Spleen (tissue), 11 donors: Measurements from ENCODE around the gene MMRN2. TPM values are rescaled to one million over a fixed set of nuclear protein-coding genes. Genes with fewer than 3 reads are reported as not detected.

ENCODE experiments used
- DNase-seq: peaks from one replicate; pipeline ENCODE4 v3.0.0-alpha.2; 2020
- H3K27ac ChIP-seq, 8 donors: fragments of 200-600 bp; sonication (generic) in 7 of 8; 1 replicate in 4 of 8; 2 replicates in 4 of 8; pipeline versions ENCODE4 v1.5.0 to v1.8.0; 2016 to 2021; ENCODE audit warnings: inconsistent platforms in 4 of 8, mild to moderate bottlenecking in 4 of 8, moderate library complexity in 1 of 8
- H3K27me3 ChIP-seq, 7 donors: fragments of 200-600 bp; sonication (generic) in 6 of 7; replicated peaks in 1 of 7; 1 replicate in 4 of 7; 2 replicates in 3 of 7; pipeline versions ENCODE4 v1.5.0 to v1.8.0; 2016 to 2021; ENCODE audit warnings: inconsistent platforms in 3 of 7, mild to moderate bottlenecking in 1 of 7
- H3K36me3 ChIP-seq, 6 donors: fragments of 200-600 bp; sonication (generic) in 5 of 6; 1 replicate in 4 of 6; 2 replicates in 2 of 6; pipeline versions ENCODE4 v1.5.0 to v1.8.0; 2016 to 2021; ENCODE audit warnings: inconsistent platforms in 2 of 6
- H3K4me1 ChIP-seq, 6 donors: fragments of 200-600 bp; sonication (generic) in 5 of 6; 1 replicate in 3 of 6; 2 replicates in 3 of 6; pipeline versions ENCODE4 v1.5.0 to v1.8.0; 2016 to 2021; ENCODE audit warnings: inconsistent platforms in 3 of 6
- H3K4me3 ChIP-seq, 8 donors: fragments of 200-600 bp; sonication (generic) in 7 of 8; 1 replicate in 4 of 8; 2 replicates in 4 of 8; pipeline versions ENCODE4 v1.5.0 to v1.8.0; 2016 to 2021; ENCODE audit warnings: inconsistent platforms in 4 of 8, mild to moderate bottlenecking in 4 of 8, moderate library complexity in 2 of 8
- H3K9me3 ChIP-seq, 8 donors: fragments of 200-600 bp; sonication (generic) in 7 of 8; 1 replicate in 4 of 8; 2 replicates in 4 of 8; pipeline versions ENCODE4 v1.5.0 to v1.8.0; 2016 to 2021; ENCODE audit warnings: inconsistent platforms in 4 of 8
- CTCF ChIP-seq, 11 experiments: fragments of 200-600 bp in 7 of 11; fragments of 450-650 bp in 4 of 11; sonication (generic) in 4 of 11; IDR thresholded peaks in 8 of 11; conservative IDR thresholded peaks in 3 of 11; 1 replicate in 7 of 11; 2 replicates in 4 of 11; pipeline versions ENCODE4 v1.4.0 to v1.8.0; 2016 to 2021; ENCODE audit warnings: antibody characterized with exemption in 11 of 11, inconsistent platforms in 4 of 11, mild to moderate bottlenecking in 1 of 11
- POLR2A ChIP-seq, 3 donors: fragments of 450-650 bp; IDR thresholded peaks; one replicate each; pipeline ENCODE4 v1.5.1; 2017; ENCODE audit warnings: antibody characterized with exemption in 3 of 3, mild to moderate bottlenecking in 1 of 3
- POLR2AphosphoS5 ChIP-seq, 3 donors: sonication (generic); formaldehyde crosslinking; IDR thresholded peaks; one replicate each; pipeline ENCODE4 v1.5.1; 2017; ENCODE audit warnings: antibody characterized with exemption in 3 of 3
- WGBS, 5 donors: extraction: QIAGEN DNeasy Blood & Tissue Kit in 3 of 5; methylation state at CpG; one replicate each; pipeline versions ENCODE4 v1.1.5 to v1.1.7; 2013 to 2018; 5-methylcytosine and 5-hydroxymethylcytosine counted together
- intact Hi-C: fragments of 100-400 bp; cut with DNase I; formaldehyde crosslinking; loops from one replicate; pipeline ENCODE4 v1.15.0; 2023; ENCODE audit warnings: low total_unique reads
- polyA plus RNA-seq, 3 donors: library from polyadenylated mRNA; stranded (reverse); fragments of 200-250 nt; gene quantifications; one replicate each; pipeline ENCODE4 v1.2.1, GENCODE V29; 2013
- total RNA-seq, 7 donors: library from RNA; depleted of rRNA in 3 of 7; stranded (reverse); fragments of >200 nt in 3 of 7; fragmentation: NEBNext Ultra II Directional in 4 of 7; extraction: Animal tissue kit (Norgen Biotek cat#: 25700) in 4 of 7; gene quantifications; one replicate each; pipeline versions ENCODE4 v1.1.0 to v1.2.1, GENCODE V29; 2016 to 2021
- donor health status: healthy with polysubstance abuse.
- donor health status: DM: no; HTN: no; CAD: no; lungs with moderate emphysema.
- donor health status: DM: no; HTN: no; CAD: no.
- donor health status: Bipolar disorder and iron deficiency.
- donor health status: healthy.
- donor health status: DM: no; HTN: no; CAD: no.
- donor health status: DM: yes; HTN: yes; CAD: no.

MMRN2 gene
- total and polyA plus RNA-seq, 10 donors = 4.8 to 120 (median 77.0) TPM

DNA sequence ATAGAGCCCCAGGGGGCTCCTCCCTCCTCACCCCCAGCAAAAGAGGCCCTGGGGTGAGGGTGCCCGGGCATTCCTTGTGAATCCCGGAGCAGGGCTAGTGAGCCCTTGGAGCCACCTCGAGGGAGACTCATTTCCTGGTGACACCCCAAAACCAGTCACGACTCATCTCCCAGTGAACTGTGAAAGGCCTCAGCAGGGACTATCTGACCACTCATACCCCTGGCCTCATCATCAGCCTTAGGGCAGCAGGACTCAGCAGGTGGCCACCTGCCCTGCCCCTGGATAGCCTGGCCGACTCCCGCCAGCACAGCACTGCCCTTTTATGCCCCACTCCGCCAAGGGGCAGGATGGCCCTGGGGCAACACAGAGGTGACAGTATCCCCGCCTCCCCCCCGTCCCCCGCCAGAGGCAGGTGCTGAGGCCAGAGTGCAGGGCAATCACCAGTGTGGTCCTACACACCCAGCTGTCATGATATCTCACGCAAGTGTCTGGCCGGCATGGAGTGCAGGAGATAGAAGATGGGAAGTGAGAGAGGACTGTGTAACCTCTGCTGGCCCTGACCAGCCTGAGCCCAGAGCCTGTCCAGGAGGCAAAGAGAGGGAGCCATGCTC lies 4.2 kb upstream of the MMRN2 start:
- WGBS, 5 donors = 81 to 94% (median 89%) methylated on average over 12 of the region's 12 CpGs
- no peak overlapping the region for H3K4me3 ChIP-seq
- peaks cover 0 to 22% (median 0%) of the 10 kb centered on the region in 7 donors for H3K27me3 ChIP-seq
- H3K36me3 ChIP-seq = peaks cover 0 to 20% (median 0%) of the 10 kb centered on the region in 6 donors
- intact Hi-C loops = no loop called here
- peaks cover 11 to 55% (median 39%) of the 10 kb centered on the region in 6 donors for H3K4me1 ChIP-seq
- peak; percentile 64 for DNase-seq
- H3K9me3 ChIP-seq = no peaks in the 10 kb centered on the region
- no peak for TF ChIP-seq CTCF (IDR thresholded peaks at IDR 0.05 in 8 of 11, conservative IDR thresholded peaks at IDR 0.05 in 3 of 11)
- TF ChIP-seq POLR2A (IDR thresholded peaks at IDR 0.05) = no peak
- TF ChIP-seq POLR2AphosphoS5 (IDR thresholded peaks at IDR 0.05) = peak in 1 of 3 donors; percentile 35
- H3K27ac ChIP-seq = no peak overlapping the region

- WGBS, 5 donors = 68 to 81% (median 70%) methylated on average over 6 to 9 of the region's 9 CpGs
- peak overlapping the region in 1 of 8 donors; percentile 82 for H3K27ac ChIP-seq
- intact Hi-C loops = no loop called here
- no peak for TF ChIP-seq POLR2A (IDR thresholded peaks at IDR 0.05)
- TF ChIP-seq POLR2AphosphoS5 (IDR thresholded peaks at IDR 0.05) = no peak
- TF ChIP-seq CTCF (IDR thresholded peaks at IDR 0.05 in 8 of 11, conservative IDR thresholded peaks at IDR 0.05 in 3 of 11) = no peak
- peaks cover 0 to 22% (median 0%) of the 10 kb centered on the region in 7 donors for H3K27me3 ChIP-seq
- DNase-seq = peak; percentile 71
- H3K9me3 ChIP-seq = no peaks in the 10 kb centered on the region
- H3K4me1 ChIP-seq = peaks cover 8 to 51% (median 35%) of the 10 kb centered on the region in 6 donors
- H3K4me3 ChIP-seq = peak overlapping the region in 4 of 8 donors; percentile 4 to 72 (median 56)
- H3K36me3 ChIP-seq = peaks cover 0 to 20% (median 0%) of the 10 kb centered on the region in 6 donors
Measured at GRCh38 chr10:86960863-86961434, 3.5 kb upstream of the MMRN2 start.

DNA sequence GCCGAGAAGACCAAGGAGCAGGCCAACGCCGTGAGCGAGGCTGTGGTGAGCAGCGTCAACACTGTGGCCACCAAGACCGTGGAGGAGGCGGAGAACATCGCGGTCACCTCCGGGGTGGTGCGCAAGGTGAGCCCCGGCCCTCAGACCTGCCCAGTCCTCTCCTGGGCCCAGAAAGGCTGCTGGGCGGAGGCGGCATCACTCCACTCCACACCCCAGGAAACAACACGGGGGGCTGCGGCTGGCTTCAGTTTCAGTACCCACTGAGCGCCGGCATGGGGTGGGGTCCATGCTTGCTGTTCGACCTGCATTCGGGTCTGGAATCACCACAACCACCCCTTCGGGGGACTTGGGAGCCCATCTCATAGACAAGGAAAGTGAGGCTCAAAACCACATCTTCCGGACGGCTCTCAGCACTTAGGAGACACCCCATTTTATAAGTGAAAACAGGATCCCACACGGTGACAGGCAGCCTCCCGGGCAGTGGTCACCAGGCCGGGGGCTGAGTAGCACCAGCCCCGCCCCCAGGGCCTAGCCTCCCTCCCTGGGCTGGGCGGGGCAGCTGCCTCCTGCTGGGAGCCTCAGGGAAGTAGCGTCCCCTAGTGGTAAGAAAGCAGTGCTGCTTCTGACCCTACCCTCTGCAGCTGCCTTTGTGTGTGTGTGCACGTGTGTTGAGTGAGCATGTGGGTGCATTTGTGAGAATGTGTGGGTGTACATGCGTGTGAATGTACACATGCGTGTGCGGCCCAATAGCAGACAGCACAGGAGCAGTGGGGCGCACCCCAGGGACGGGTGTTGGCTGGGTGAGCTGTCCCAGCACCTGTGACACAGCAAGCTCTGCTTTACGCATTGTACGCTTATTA lies 2.8 kb upstream of the MMRN2 start:
- Histone ChIP-seq H3K4me3 (peak overlapping the region in 5 of 8 donors; percentile 36 to 72 (median 58)), H3K36me3 (peaks cover 0 to 20% (median 0%) of the 10 kb centered on the region in 6 donors), H3K27me3 (peaks cover 0 to 22% (median 0%) of the 10 kb centered on the region in 7 donors), H3K4me1 (peaks cover 8 to 53% (median 34%) of the 10 kb centered on the region in 6 donors), H3K9me3 (no peaks in the 10 kb centered on the region), H3K27ac (peak overlapping the region in 7 of 8 donors; percentile 13 to 87 (median 81))
- TF ChIP-seq POLR2A (IDR thresholded peaks at IDR 0.05) (no peak), POLR2AphosphoS5 (IDR thresholded peaks at IDR 0.05) (peak; percentile 7 to 68 (median 67)), CTCF (IDR thresholded peaks at IDR 0.05 in 8 of 11, conservative IDR thresholded peaks at IDR 0.05 in 3 of 11) (peak; percentile 60 to 96 (median 81))
- DNase-seq = peak; percentile 78
- intact Hi-C loops = no loop called here
- WGBS, 5 donors = 55 to 82% (median 70%) methylated on average over 15 to 37 of the region's 37 CpGs
